Esophagus squamous epithelium (tissue), 5 donors: ENCODE results near the gene NLK. TPM values are rescaled to one million over a fixed set of nuclear protein-coding genes. Genes with fewer than 3 reads are reported as not detected.

Source experiments
- DNase-seq: peaks from one replicate; lab custom pipeline; 2025; lab: John Stamatoyannopoulos, UW
- H3K27ac ChIP-seq, 4 donors: fragments of 200-600 bp; sonication (generic); one replicate each; pipeline ENCODE4 v1.5.1; 2016 to 2019; ENCODE audit warnings: mild to moderate bottlenecking in 1 of 4
- H3K27me3 ChIP-seq, 4 donors: fragments of 200-600 bp; sonication (generic); 1 replicate in 3 of 4; 2 replicates in 1 of 4; pipeline versions ENCODE4 v1.5.1 to v1.6.0; 2017 to 2021; ENCODE audit warnings: antibody characterized with exemption in 1 of 4
- H3K36me3 ChIP-seq, 3 donors: fragments of 200-600 bp; sonication (generic); one replicate each; pipeline ENCODE4 v1.5.1; 2016 to 2019
- H3K4me1 ChIP-seq, 3 donors: fragments of 200-600 bp; sonication (generic); one replicate each; pipeline ENCODE4 v1.5.1; 2017 to 2019
- H3K4me3 ChIP-seq, 4 donors: fragments of 200-600 bp; sonication (generic); 1 replicate in 3 of 4; 2 replicates in 1 of 4; pipeline ENCODE4 v1.5.1; 2016 to 2019; ENCODE audit warnings: mild to moderate bottlenecking in 2 of 4, moderate library complexity in 1 of 4
- H3K9me3 ChIP-seq, 3 donors: fragments of 200-600 bp; sonication (generic); one replicate each; pipeline ENCODE4 v1.5.1; 2016 to 2019
- POLR2A ChIP-seq, 4 donors: fragments of 450-650 bp; IDR thresholded peaks; one replicate each; pipeline ENCODE4 v1.6.1; 2017; ENCODE audit warnings: antibody characterized with exemption in 4 of 4, mild to moderate bottlenecking in 4 of 4, moderate library complexity in 3 of 4
- WGBS, 2 donors: methylation state at CpG; one replicate each; pipeline ENCODE4 v1.1.5; 2018; 5-methylcytosine and 5-hydroxymethylcytosine counted together
- intact Hi-C: fragments of 100-400 bp; cut with DNase I; formaldehyde crosslinking; loops from one replicate; pipeline ENCODE4 v1.15.0; 2022
- total RNA-seq, 4 donors: library from RNA; depleted of rRNA; stranded (reverse); fragments of >200 nt; gene quantifications; one replicate each; pipeline ENCODE4 v1.1.0, GENCODE V29; 2016
- TF ChIP-seq, protein P1 (sequence below), 6 experiments: fragments of 450-650 bp in 4 of 6; fragments of 200-600 bp in 2 of 6; sonication (generic) in 2 of 6; IDR thresholded peaks; one replicate each; pipeline ENCODE4 v1.5.1; 2016 to 2019; ENCODE audit warnings: antibody characterized with exemption in 6 of 6, mild to moderate bottlenecking in 4 of 6, moderate library complexity in 4 of 6
- donor health status: DM: yes; HTN: yes; CAD: no.

NLK gene
- total RNA-seq, 4 donors from 2014 or later = 7.5 to 14.0 (median 11.4) TPM

DNA sequence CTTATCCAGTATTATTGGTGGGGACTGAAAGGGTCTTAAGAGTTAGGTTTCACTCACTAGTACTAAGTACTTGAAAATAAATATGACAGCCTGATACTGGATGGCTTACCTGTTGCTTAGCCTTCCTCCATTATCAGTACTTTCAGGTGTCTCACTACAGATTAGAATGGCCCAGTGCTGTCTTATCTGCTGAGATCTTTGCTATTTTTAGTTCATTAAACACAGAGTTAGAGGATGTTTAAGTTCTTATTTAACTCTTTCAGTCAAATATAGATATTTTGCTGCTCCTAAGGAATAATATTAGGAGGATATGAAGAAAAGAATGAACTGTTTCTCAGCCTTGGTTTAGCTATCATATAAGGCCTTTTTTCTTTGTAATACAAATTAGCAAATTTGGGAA, 74.8 kb downstream of the NLK start:
- no peak for DNase-seq
- intact Hi-C loops = no loop called here
- TF ChIP-seq POLR2A (IDR thresholded peaks at IDR 0.05) = no peak
- TF ChIP-seq, protein P1, sequence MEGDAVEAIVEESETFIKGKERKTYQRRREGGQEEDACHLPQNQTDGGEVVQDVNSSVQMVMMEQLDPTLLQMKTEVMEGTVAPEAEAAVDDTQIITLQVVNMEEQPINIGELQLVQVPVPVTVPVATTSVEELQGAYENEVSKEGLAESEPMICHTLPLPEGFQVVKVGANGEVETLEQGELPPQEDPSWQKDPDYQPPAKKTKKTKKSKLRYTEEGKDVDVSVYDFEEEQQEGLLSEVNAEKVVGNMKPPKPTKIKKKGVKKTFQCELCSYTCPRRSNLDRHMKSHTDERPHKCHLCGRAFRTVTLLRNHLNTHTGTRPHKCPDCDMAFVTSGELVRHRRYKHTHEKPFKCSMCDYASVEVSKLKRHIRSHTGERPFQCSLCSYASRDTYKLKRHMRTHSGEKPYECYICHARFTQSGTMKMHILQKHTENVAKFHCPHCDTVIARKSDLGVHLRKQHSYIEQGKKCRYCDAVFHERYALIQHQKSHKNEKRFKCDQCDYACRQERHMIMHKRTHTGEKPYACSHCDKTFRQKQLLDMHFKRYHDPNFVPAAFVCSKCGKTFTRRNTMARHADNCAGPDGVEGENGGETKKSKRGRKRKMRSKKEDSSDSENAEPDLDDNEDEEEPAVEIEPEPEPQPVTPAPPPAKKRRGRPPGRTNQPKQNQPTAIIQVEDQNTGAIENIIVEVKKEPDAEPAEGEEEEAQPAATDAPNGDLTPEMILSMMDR (IDR thresholded peaks at IDR 0.05) = no peak
- peaks cover 0 to 25% (median 2%) of the 10 kb centered on the region in 3 donors for H3K4me1 ChIP-seq
- no peak overlapping the region for H3K27ac ChIP-seq
- H3K9me3 ChIP-seq = no peaks in the 10 kb centered on the region
- H3K4me3 ChIP-seq = no peak overlapping the region
- no peaks in the 10 kb centered on the region for H3K27me3 ChIP-seq
- no peaks in the 10 kb centered on the region for H3K36me3 ChIP-seq

DNA sequence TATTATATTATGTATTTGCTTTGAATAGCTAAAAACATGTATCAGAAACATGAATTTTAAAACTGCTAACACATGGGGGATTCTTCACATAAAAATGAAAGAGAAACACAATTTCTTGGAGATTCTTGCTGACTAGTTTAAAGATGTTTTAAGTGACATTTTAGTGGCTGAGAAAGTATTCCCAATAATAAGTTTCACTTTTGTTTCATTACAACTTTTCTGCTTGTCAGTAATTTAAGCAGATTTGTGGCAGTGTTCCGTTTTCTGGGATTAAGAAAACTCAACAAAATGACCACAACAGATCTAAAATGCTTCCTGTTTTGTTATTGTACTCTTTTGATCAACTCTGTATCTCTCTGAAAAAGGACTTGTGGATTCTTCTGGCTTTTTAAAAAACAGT, 75.9 kb downstream of the NLK start:
- no peak for DNase-seq
- no peaks in the 10 kb centered on the region for H3K9me3 ChIP-seq
- H3K27me3 ChIP-seq = no peaks in the 10 kb centered on the region
- WGBS, 2 donors = 31 to 38% methylated on average over 1 of the region's 1 CpG
- peak overlapping the region in 1 of 4 donors; percentile 9 for H3K4me3 ChIP-seq
- TF ChIP-seq, protein P1 (IDR thresholded peaks at IDR 0.05) = no peak
- TF ChIP-seq POLR2A (IDR thresholded peaks at IDR 0.05) = no peak
- intact Hi-C loops = no loop called here
- H3K36me3 ChIP-seq = peaks cover 0 to 10% (median 0%) of the 10 kb centered on the region in 3 donors
- H3K27ac ChIP-seq = no peak overlapping the region
- H3K4me1 ChIP-seq = peaks cover 0 to 15% (median 0%) of the 10 kb centered on the region in 3 donors

GRCh38 chr17:28119046-28119445, 76.6 kb downstream of the NLK start:
- H3K36me3 ChIP-seq = peaks cover 0 to 10% (median 0%) of the 10 kb centered on the region in 3 donors
- no peak for DNase-seq
- H3K4me1 ChIP-seq = peaks cover 0 to 12% (median 0%) of the 10 kb centered on the region in 3 donors
- H3K4me3 ChIP-seq = no peak overlapping the region
- no peak for TF ChIP-seq POLR2A (IDR thresholded peaks at IDR 0.05)
- TF ChIP-seq, protein P1 (IDR thresholded peaks at IDR 0.05) = no peak
- H3K9me3 ChIP-seq = no peaks in the 10 kb centered on the region
- no peaks in the 10 kb centered on the region for H3K27me3 ChIP-seq
- intact Hi-C loops = no loop called here
- H3K27ac ChIP-seq = no peak overlapping the region
- 94 to 97% methylated on average over 2 of the region's 2 CpGs for WGBS, 2 donors

- H3K36me3 ChIP-seq = peaks cover 0 to 10% (median 0%) of the 10 kb centered on the region in 3 donors
- intact Hi-C loops = no loop called here
- no peaks in the 10 kb centered on the region for H3K27me3 ChIP-seq
- H3K4me1 ChIP-seq = peaks cover 0 to 12% (median 0%) of the 10 kb centered on the region in 3 donors
- 100% methylated on average over 2 of the region's 2 CpGs for WGBS, 2 donors
- no peak for DNase-seq
- no peak overlapping the region for H3K4me3 ChIP-seq
- no peaks in the 10 kb centered on the region for H3K9me3 ChIP-seq
- no peak overlapping the region for H3K27ac ChIP-seq
- TF ChIP-seq POLR2A (IDR thresholded peaks at IDR 0.05) = no peak
- TF ChIP-seq, protein P1 (IDR thresholded peaks at IDR 0.05) = no peak
Measured at GRCh38 chr17:28119560-28119959, 77.1 kb downstream of the NLK start.

DNA sequence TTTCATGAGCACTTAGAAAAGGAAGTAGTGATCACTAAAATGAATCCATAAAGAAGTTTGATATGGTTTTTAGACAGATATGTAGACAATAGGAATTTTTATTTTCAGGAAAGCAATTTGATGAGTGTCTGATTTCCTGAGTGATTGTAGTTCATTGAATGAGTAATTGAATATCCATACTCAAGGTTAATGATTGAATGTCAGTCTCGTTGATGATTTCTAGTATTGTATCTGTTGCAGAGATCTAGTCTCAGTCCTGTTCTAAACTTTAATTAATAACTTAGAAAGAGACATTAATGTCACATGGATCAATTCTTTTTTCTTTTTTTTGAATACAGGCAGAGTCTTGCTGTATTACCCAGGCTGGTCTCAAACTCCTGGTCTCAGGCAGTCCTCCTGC, 78.3 kb downstream of the NLK start:
- H3K4me1 ChIP-seq = peaks cover 0 to 12% (median 0%) of the 10 kb centered on the region in 3 donors
- TF ChIP-seq, protein P1 (IDR thresholded peaks at IDR 0.05) = no peak
- no peak for TF ChIP-seq POLR2A (IDR thresholded peaks at IDR 0.05)
- peaks cover 0 to 10% (median 0%) of the 10 kb centered on the region in 3 donors for H3K36me3 ChIP-seq
- no peak overlapping the region for H3K4me3 ChIP-seq
- H3K9me3 ChIP-seq = no peaks in the 10 kb centered on the region
- WGBS, 2 donors = 83 to 86% methylated on average over 1 of the region's 1 CpG
- H3K27me3 ChIP-seq = no peaks in the 10 kb centered on the region
- DNase-seq = no peak
- no peak overlapping the region for H3K27ac ChIP-seq
- intact Hi-C loops = no loop called here
